Fibroblast of the aortic adventitia (primary cell): ENCODE measurements around the gene CCDC136. TPM values are rescaled to one million over a fixed set of nuclear protein-coding genes. Genes with fewer than 3 reads are reported as not detected.

Source experiments
- DNase-seq: peaks from one replicate; pipeline ENCODE4 v3.0.0-alpha.2; 2010; ENCODE audit warnings: low read depth
- H3K4me3 ChIP-seq: 2 replicates; pipeline ENCODE4 v1.5.1; 2011; ENCODE audit warnings: low read depth, mild to moderate bottlenecking, control low read depth, low read length, moderate library complexity
- total RNA-seq: library from RNA; depleted of rRNA; stranded (reverse); fragments of >200 nt; gene quantifications from 2 replicates; pipeline ENCODE4 v1.2.3, GENCODE V29; 2012; ENCODE audit warnings: low replicate concordance
- TF ChIP-seq, protein P1 (sequence below): IDR thresholded peaks from 2 replicates; pipeline ENCODE4 v1.5.1; 2011; ENCODE audit warnings: mild to moderate bottlenecking, low read length, control low read depth, inconsistent platforms; ENCODE audit not compliant: insufficient read depth

The CCDC136 gene
- total RNA-seq = 9.9 and 15.7 TPM in 2 replicates

GRCh38 chr7:128791121-128791971 lies at the start of gene CCDC136:
CCDC136 (plus strand) TSS chr7:128791968; CDS start chr7:128792412, 444 bp downstream.
- DNase-seq = peak; percentile 25
- peak within 1 kb of the TSS; percentile 78 for H3K4me3 ChIP-seq
- TF ChIP-seq, protein P1, sequence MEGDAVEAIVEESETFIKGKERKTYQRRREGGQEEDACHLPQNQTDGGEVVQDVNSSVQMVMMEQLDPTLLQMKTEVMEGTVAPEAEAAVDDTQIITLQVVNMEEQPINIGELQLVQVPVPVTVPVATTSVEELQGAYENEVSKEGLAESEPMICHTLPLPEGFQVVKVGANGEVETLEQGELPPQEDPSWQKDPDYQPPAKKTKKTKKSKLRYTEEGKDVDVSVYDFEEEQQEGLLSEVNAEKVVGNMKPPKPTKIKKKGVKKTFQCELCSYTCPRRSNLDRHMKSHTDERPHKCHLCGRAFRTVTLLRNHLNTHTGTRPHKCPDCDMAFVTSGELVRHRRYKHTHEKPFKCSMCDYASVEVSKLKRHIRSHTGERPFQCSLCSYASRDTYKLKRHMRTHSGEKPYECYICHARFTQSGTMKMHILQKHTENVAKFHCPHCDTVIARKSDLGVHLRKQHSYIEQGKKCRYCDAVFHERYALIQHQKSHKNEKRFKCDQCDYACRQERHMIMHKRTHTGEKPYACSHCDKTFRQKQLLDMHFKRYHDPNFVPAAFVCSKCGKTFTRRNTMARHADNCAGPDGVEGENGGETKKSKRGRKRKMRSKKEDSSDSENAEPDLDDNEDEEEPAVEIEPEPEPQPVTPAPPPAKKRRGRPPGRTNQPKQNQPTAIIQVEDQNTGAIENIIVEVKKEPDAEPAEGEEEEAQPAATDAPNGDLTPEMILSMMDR = no peak

GRCh38 chr7:128742206-128742605 lies 49.6 kb upstream of the CCDC136 start:
- TF ChIP-seq, protein P1 = no peak
- peak; percentile 95 for DNase-seq
- peak overlapping the region; percentile 94 for H3K4me3 ChIP-seq

DNA sequence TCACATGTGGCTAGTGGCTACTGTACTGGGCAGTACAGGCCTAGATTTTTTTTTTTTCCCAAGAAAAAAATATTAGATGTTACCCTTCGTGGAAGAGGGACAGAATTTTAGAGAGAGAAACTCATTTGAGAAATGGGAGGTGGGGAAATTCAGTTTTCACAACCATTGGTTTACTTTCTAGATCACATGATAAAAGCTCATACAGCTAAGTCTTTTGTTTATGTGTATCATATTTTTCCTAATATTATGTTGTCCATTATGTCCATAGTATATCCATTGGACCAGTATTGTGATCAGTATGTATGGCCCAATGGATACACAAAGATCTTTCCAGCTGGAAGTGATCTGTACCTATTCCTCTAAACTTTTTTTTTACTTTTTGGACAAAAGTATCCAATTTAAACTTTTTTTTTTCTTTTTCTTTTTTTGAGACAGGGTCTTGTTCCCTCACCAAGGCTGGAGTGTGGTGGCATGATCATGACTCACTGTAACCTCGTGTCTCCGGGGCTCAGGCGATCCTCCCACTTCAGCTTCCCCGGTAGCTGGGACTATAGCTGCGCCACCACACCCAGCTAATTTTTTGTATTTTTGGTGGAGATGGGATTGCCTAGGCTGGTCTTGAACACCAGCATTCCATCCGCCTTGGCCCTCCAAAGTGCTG lies 48.5 kb upstream of the CCDC136 start:
- H3K4me3 ChIP-seq = no peak overlapping the region
- TF ChIP-seq, protein P1 = no peak
- peak; percentile 22 for DNase-seq

- TF ChIP-seq, protein P1 = no peak
- H3K4me3 ChIP-seq = no peak overlapping the region
- no peak for DNase-seq
Observed at GRCh38 chr7:128744366-128744905, 47.3 kb upstream of the CCDC136 start.

DNA sequence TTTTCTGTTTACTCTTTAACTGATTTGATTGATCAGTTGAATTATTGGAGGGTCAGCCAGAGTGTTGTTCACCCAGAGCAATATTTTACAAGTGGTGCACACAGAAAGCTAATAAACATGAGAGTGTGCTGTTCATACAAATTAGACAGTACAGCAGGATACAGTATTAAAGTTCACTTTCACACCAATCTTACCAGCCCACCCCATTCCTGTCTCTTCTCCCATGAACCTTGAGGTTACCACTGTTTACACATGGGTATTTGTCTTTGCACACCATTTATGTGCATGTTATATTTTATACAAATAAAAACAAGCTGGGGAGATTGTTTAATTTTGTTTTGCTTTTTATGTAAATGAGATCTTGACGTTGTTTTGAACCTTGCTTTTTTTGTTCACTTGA lies 46.1 kb upstream of the CCDC136 start:
- DNase-seq = no peak
- H3K4me3 ChIP-seq = no peak overlapping the region
- TF ChIP-seq, protein P1 = no peak

DNA sequence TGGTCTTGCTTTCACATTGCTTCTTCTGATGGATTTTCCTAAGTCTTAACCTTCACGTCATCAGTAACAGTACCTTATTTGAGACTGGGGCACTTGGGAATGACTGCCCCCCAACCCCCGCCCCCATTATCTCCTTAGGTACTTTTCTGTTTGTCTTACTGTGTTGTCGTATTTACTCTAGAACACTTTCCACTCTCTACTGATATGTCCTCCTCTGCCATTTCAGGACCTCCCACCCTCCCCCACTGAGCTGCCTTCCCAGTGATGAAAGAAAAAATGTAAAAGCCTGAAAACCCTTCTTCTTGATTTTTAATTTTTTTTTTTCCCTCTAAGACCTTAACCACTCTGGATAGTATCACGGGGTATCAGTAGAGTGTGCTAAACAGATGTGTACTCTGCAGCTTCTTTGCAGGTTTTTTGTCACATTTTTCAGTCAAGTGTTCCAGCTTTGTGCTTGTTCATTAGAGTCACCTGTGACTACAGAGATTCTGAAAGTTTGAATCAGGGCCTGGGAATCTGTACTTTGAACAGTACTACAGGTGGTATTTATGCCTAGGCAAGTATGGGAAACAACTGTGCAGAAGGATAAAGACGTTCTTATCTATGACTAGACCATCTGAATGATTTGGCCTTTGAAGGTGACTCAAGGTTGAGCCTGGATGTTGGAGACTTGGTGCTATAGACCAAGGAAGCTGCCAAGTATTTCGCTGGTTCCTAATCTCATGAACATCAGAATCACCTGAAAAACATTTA lies 44.3 kb upstream of the CCDC136 start:
- no peak for DNase-seq
- H3K4me3 ChIP-seq = no peak overlapping the region
- TF ChIP-seq, protein P1 = no peak
